ENCODE data around the gene PRMT3.
A peak's percentile ranks its signal among the peaks of the same experiment; 100 is the strongest.

Gene PRMT3

DNA sequence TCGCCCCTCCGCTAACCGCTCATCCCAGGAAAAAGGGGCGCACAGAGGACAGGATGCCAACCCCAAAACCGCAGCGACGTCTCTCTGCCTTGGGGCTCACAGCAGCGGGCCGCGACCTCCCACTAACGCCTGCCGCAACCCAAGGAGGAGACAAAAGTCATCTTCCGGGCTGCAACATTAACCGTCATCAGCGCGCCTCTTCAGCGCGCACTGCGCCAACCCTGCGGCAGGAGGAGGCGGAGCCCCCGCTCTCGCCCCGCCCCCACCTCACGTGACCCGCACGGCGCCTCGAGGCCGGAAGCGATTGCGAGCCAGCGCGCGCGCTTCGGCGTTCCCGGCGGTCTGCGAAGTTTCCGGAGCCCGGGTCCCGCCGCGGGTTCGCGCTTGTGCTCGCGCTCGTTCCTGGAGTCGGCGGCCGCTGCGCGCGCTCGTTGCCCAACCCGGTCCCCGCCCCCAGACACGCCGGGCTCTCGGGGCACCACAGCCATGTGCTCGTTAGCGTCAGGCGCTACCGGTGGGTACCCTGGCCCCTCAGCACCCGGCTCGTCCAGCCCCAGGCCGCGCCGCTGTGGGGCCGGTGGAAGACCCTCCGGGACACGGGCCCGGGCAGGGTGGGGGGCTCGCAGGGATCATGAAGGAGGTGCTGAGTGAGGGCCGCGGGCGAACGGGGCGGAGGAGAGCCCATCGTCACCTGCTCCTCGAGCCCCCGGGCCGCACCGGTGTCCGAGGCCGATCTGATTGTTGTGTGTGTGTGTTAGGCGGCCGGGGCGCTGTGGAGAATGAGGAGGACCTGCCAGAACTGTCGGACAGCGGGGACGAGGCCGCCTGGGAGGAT, at the start of gene PRMT3:
Gene PRMT3 (plus strand): TSS at position 456 of the 835 bp plus-strand sequence. CDS start 31 bp downstream, at position 487.
- TF ChIP-seq, protein P1, sequence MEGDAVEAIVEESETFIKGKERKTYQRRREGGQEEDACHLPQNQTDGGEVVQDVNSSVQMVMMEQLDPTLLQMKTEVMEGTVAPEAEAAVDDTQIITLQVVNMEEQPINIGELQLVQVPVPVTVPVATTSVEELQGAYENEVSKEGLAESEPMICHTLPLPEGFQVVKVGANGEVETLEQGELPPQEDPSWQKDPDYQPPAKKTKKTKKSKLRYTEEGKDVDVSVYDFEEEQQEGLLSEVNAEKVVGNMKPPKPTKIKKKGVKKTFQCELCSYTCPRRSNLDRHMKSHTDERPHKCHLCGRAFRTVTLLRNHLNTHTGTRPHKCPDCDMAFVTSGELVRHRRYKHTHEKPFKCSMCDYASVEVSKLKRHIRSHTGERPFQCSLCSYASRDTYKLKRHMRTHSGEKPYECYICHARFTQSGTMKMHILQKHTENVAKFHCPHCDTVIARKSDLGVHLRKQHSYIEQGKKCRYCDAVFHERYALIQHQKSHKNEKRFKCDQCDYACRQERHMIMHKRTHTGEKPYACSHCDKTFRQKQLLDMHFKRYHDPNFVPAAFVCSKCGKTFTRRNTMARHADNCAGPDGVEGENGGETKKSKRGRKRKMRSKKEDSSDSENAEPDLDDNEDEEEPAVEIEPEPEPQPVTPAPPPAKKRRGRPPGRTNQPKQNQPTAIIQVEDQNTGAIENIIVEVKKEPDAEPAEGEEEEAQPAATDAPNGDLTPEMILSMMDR (IDR thresholded peaks at IDR 0.05): peak; percentile 3

DNA sequence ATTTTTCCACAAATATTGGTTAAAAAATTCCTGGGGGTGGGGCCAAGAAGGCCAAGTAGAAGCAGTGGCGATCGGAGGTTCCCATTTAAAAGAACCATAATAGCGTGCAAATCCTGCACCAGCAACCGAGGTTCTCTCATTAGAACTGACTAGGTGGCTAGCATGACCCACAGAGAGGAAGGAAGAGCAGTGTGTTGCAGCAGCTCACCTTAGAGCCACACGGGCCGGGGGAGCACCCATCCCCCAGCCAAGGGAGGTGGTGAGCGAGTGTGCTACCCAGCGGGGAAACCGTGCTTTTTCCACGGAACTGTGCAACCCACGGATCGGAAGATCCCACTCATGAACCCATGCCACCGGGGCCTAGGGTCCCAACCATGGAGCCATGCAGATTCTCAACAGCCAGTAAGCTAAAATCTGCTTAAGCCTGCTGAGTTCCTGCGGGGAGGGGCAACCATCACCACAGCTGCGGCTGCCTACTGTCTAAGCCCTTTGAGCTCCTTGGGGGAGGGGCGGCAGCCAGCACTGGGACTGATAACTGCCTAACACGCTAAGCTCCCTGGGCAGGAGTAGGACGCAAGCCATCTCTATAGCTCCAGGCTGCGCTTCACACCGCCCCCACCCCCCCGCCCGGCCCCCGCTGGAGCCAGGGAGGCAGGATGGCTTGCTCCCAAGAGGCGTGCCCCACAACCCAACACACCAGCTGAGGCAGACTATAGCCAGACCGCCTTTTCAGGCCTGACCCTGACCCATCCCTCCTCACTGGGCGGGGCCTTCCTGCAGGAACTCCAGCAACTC, 45.0 kb upstream of the PRMT3 start:
- TF ChIP-seq, protein P1 (IDR thresholded peaks at IDR 0.05): no peak

- TF ChIP-seq, protein P1 (IDR thresholded peaks at IDR 0.05): no peak
Observed at GRCh38 chr11:20351136-20351535, 36.4 kb upstream of the PRMT3 start.

DNA sequence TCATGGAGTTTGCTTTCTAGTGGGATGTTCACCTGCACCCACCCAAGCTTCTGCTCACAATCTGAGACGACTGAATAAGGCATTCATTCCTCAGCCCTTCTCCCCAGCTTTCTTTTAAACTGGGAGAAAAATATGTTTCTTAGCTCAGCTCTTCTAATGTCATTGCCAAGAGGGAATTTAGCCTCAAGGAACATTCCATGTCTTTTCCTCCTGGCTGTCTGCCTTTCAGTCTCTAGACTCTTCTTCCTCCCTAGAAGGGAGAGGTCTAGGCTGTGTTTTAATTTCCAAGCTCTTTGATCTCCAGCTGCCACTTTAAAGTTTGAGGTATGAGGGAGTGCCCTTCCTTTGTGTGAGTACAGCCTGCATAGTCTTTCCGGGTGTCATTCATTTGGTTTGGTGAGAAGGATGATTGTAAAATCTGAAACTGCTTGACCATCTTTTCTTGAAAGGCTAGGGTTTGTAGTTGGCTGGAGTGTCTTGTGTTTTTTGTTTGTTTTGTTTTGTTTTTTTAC, 35.7 kb upstream of the PRMT3 start:
- TF ChIP-seq, protein P1 (IDR thresholded peaks at IDR 0.05): no peak

DNA sequence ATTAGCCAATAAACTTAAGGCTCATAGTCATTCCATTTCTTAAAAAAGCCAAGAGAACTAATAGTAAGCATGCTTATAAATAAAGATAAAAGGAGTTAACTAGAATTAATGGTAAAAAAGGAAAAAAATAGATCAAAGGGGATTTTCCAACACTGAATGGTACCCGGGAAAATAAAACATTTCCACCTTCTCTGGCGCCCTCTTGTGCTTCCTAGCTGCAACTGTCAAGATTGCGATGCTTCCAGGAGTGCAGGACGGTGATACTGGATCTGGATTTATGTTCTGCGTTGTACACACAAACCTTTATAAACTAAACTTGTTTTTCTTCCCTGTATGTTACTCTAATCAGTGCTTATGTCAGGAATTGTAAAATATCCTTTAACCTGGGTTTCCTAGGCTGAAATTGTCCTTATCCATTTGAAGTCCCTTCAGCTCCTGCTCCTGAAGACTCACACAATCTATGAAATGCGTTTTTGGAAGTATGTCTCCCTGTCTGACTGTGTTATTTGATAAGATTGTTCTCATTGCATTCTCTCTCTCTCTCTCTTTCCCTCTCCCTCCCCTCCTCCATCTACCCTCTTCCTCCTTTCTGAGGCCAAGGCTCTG, 33.6 kb upstream of the PRMT3 start:
- TF ChIP-seq, protein P1 (IDR thresholded peaks at IDR 0.05): peak; percentile 91

- TF ChIP-seq, protein P1 (IDR thresholded peaks at IDR 0.05): peak; percentile 76
Observed at GRCh38 chr11:20355221-20356219, 32.0 kb upstream of the PRMT3 start.

Measured in LNCAP (cell line).